ENCODE measurements around the gene ITGA4. TPM values are rescaled to one million over a fixed set of nuclear protein-coding genes. Genes with fewer than 3 reads are reported as not detected.

The ITGA4 gene
- total RNA-seq, 4 donors from 2014 or later: 7.7 to 28.7 (median 12.2) TPM

- TF ChIP-seq CTCF (IDR thresholded peaks at IDR 0.05; ENCODE audit: low read depth): no peak
These were observed 118.0 kb downstream of the ITGA4 start for GRCh38 chr2:181575024-181575649.

GRCh38 chr2:181575650-181576025, 118.5 kb downstream of the ITGA4 start:
- TF ChIP-seq CTCF (IDR thresholded peaks at IDR 0.05; ENCODE audit: low read depth): no peak

GRCh38 chr2:181576431-181576830, 119.2 kb downstream of the ITGA4 start:
- no peak for TF ChIP-seq CTCF (IDR thresholded peaks at IDR 0.05; ENCODE audit: low read depth)

GRCh38 chr2:181578829-181579228, 121.6 kb downstream of the ITGA4 start:
- TF ChIP-seq CTCF (IDR thresholded peaks at IDR 0.05; ENCODE audit: low read depth): no peak

- TF ChIP-seq CTCF (IDR thresholded peaks at IDR 0.05; ENCODE audit: low read depth): no peak
These were observed 124.3 kb downstream of the ITGA4 start for GRCh38 chr2:181581534-181581933.

GRCh38 chr2:181585732-181586131, 128.5 kb downstream of the ITGA4 start:
- no peak for TF ChIP-seq CTCF (IDR thresholded peaks at IDR 0.05; ENCODE audit: low read depth)

Other genes starting within 250 kb of the ITGA4 start
- gene CERKL, start 199.7 kb downstream of the ITGA4 start, total RNA-seq: not detected
- gene NEUROD1, start 223.1 kb downstream of the ITGA4 start, total RNA-seq: not detected

Data from subcutaneous adipose tissue (tissue), 4 donors.